OCI-LY3 (cell line): Measurements from ENCODE around the gene KIAA1671.

ENCODE experiments used
- H2AFZ ChIP-seq: fragments of 200-600, 300-600 bp; shearing (Covaris generic); 2 replicates; pipeline ENCODE4 v1.6.0; 2014; ENCODE audit warnings: antibody characterized with exemption, low read depth, low read length
- H3K27ac ChIP-seq: fragments of 200-600, 300-600 bp; sonication (generic); 2 replicates; pipeline ENCODE4 v1.5.1; 2014; ENCODE audit warnings: mild to moderate bottlenecking, low read length, moderate library complexity, mixed read lengths
- H3K27me3 ChIP-seq: fragments of 200-600, 300-600 bp; sonication (generic); 2 replicates; pipeline ENCODE4 v1.6.1; 2014; ENCODE audit warnings: low read depth, low read length, mixed read lengths
- H3K36me3 ChIP-seq: fragments of 200-600, 300-600 bp; sonication (generic); replicated peaks from 2 replicates; pipeline ENCODE3; 2014; ENCODE audit warnings: low read depth, low read length, mixed read lengths
- H3K4me1 ChIP-seq: fragments of 300-600, 200-600 bp; sonication (generic); 2 replicates; pipeline ENCODE4 v1.6.1; 2014; ENCODE audit warnings: low read length, mixed read lengths
- H3K4me2 ChIP-seq: fragments of 200-600, 300-600 bp; sonication (generic); 2 replicates; pipeline ENCODE4 v1.6.1; 2014; ENCODE audit warnings: low read length, mixed read lengths
- H3K4me3 ChIP-seq: fragments of 300-600, 200-600 bp; sonication (generic); 2 replicates; pipeline ENCODE4 v1.5.1; 2014; ENCODE audit warnings: antibody characterized with exemption, mild to moderate bottlenecking, low read length, moderate library complexity
- H3K79me2 ChIP-seq: fragments of 300-600, 200-600 bp; shearing (Covaris generic); 2 replicates; pipeline ENCODE4 v1.6.1; 2014; ENCODE audit warnings: mild to moderate bottlenecking, low read length, mixed read lengths
- H3K9ac ChIP-seq: fragments of 300-600, 200-600 bp; shearing (Covaris generic); 2 replicates; pipeline ENCODE4 v1.6.0; 2014; ENCODE audit warnings: mild to moderate bottlenecking, low read length, moderate library complexity
- H3K9me3 ChIP-seq: fragments of 200-600, 300-600 bp; shearing (Covaris generic); 2 replicates; pipeline ENCODE4 v1.6.1; 2014; ENCODE audit warnings: low read length, mixed read lengths; ENCODE audit not compliant: insufficient read depth
- H4K20me1 ChIP-seq: fragments of 200-600, 300-600 bp; sonication (generic); 2 replicates; pipeline ENCODE4 v1.6.1; 2016; ENCODE audit warnings: low read length, mixed read lengths; ENCODE audit not compliant: insufficient read depth
- CTCF ChIP-seq: fragments of 200-600, 300-600 bp; sonication (generic); IDR thresholded peaks from 2 replicates; pipeline ENCODE4 v1.5.1; 2014; ENCODE audit warnings: antibody characterized with exemption, low read length, low read depth
- EZH2phosphoT487 ChIP-seq: fragments of 200-600 bp; shearing (Covaris generic); IDR thresholded peaks from 2 replicates; pipeline ENCODE4 v1.6.1; 2018; ENCODE audit warnings: antibody characterized with exemption, mixed run types, low read depth

The KIAA1671 gene

GRCh38 chr22:25206998-25207397 is 254.5 kb downstream of the KIAA1671 start:
- H3K27me3 ChIP-seq = no peaks in the 10 kb centered on the region
- no peaks in the 10 kb centered on the region for H3K79me2 ChIP-seq
- no peak overlapping the region for H3K4me3 ChIP-seq
- H3K4me2 ChIP-seq = no peak overlapping the region
- no peaks in the 10 kb centered on the region for H3K9me3 ChIP-seq
- no peak overlapping the region for H3K27ac ChIP-seq
- no peaks in the 10 kb centered on the region for H3K4me1 ChIP-seq
- H4K20me1 ChIP-seq = no peaks in the 10 kb centered on the region
- no peaks in the 10 kb centered on the region for H3K36me3 ChIP-seq
- TF ChIP-seq CTCF (no peak), EZH2phosphoT487 (no peak)
- no peak overlapping the region for H3K9ac ChIP-seq
- no peak overlapping the region for H2AFZ ChIP-seq

GRCh38 chr22:25207553-25208157 is 255.1 kb downstream of the KIAA1671 start:
- no peak overlapping the region for H3K4me2 ChIP-seq
- no peaks in the 10 kb centered on the region for H3K36me3 ChIP-seq
- no peaks in the 10 kb centered on the region for H3K9me3 ChIP-seq
- H2AFZ ChIP-seq = no peak overlapping the region
- H3K27ac ChIP-seq = no peak overlapping the region
- TF ChIP-seq EZH2phosphoT487 (no peak), CTCF (no peak)
- H3K4me1 ChIP-seq = no peaks in the 10 kb centered on the region
- no peaks in the 10 kb centered on the region for H3K79me2 ChIP-seq
- no peak overlapping the region for H3K9ac ChIP-seq
- peaks cover 2% of the 10 kb centered on the region; the same call in 1 of the 2 replicates for H3K27me3 ChIP-seq
- H3K4me3 ChIP-seq = no peak overlapping the region
- no peaks in the 10 kb centered on the region for H4K20me1 ChIP-seq

- no peaks in the 10 kb centered on the region for H3K36me3 ChIP-seq
- no peaks in the 10 kb centered on the region for H3K9me3 ChIP-seq
- H3K4me1 ChIP-seq = no peaks in the 10 kb centered on the region
- no peak overlapping the region for H3K4me2 ChIP-seq
- no peaks in the 10 kb centered on the region for H3K79me2 ChIP-seq
- TF ChIP-seq CTCF (no peak), EZH2phosphoT487 (no peak)
- H3K4me3 ChIP-seq = no peak overlapping the region
- H4K20me1 ChIP-seq = no peaks in the 10 kb centered on the region
- no peak overlapping the region for H2AFZ ChIP-seq
- peaks cover 5% of the 10 kb centered on the region; the same call in 1 of the 2 replicates for H3K27me3 ChIP-seq
- no peak overlapping the region for H3K27ac ChIP-seq
- no peak overlapping the region for H3K9ac ChIP-seq
These were observed 255.8 kb downstream of the KIAA1671 start for GRCh38 chr22:25208328-25208727.

GRCh38 chr22:25208743-25209505 is 256.4 kb downstream of the KIAA1671 start:
- TF ChIP-seq CTCF (no peak), EZH2phosphoT487 (no peak)

More at GRCh38 chr22:25208743-25209505, 256.4 kb downstream of the KIAA1671 start:
- H3K27ac ChIP-seq = no peak overlapping the region
- H2AFZ ChIP-seq = no peak overlapping the region
- no peak overlapping the region for H3K4me2 ChIP-seq
- peaks cover 11% of the 10 kb centered on the region; the same call in 1 of the 2 replicates for H3K27me3 ChIP-seq
- no peaks in the 10 kb centered on the region for H3K79me2 ChIP-seq
- no peak overlapping the region for H3K9ac ChIP-seq
- H4K20me1 ChIP-seq = no peaks in the 10 kb centered on the region
- no peaks in the 10 kb centered on the region for H3K9me3 ChIP-seq
- H3K4me3 ChIP-seq = no peak overlapping the region
- H3K36me3 ChIP-seq = no peaks in the 10 kb centered on the region
- no peaks in the 10 kb centered on the region for H3K4me1 ChIP-seq
